GM10266 (cell line): Measurements from ENCODE around the gene DHRS3.
"Not testable (repeated sequence)": the region's sequence is repeated elsewhere in the genome, so short reads cannot be mapped to it uniquely, and the experiment has no call there.

Experiments used
- DNase-seq: peaks from one replicate; pipeline ENCODE4 v3.0.0; 2012; ENCODE audit errors: extremely low spot score
- CTCF ChIP-seq: IDR thresholded peaks from 2 replicates; pipeline ENCODE4 v1.5.1; 2012; ENCODE audit warnings: mild to moderate bottlenecking, low read depth; ENCODE audit not compliant: control insufficient read depth, insufficient read depth; ENCODE audit errors: missing control alignments

The DHRS3 gene

GRCh38 chr1:12531179-12531499 lies 86.9 kb downstream of the DHRS3 start:
- no peak for TF ChIP-seq CTCF

DNA sequence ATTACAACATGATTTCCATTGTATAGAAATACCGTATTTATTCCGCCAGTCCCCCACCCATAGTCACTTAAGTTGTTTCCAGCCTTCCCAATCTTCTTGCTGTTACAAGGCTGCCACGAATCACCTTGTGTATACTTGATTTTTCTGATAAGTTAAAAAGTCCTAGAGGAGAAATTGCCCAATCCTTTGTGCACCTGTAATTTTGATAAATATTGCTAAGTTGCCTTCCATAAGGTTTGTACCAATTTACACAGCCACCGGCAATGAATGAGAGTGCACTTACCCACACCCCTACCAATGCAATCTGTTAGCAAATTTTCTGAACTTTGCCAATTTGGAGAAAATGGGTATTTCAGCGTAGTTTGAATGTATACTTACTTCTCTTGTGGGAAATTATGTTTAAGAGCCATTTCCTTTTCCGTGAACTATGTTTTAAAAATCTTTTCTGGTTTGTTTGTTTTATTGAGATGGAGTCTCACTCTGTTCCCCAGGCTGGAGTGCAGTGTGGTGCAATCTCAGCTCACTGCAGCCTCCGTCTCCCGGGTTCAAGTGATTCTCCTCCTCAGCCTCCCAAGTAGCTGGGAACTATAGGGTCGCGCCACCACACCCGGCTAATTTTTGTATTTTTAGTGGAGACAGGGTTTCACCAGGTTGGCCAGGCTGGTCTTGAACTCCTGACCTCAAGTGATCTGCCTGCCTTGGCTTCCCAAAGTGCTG lies 87.4 kb downstream of the DHRS3 start:
- no peak for DNase-seq
- no peak for TF ChIP-seq CTCF

More at GRCh38 chr1:12531179-12531499, 86.9 kb downstream of the DHRS3 start:
- no peak for DNase-seq

GRCh38 chr1:12529640-12530174 lies 88.3 kb downstream of the DHRS3 start:
- no peak for TF ChIP-seq CTCF
- DNase-seq: no peak

GRCh38 chr1:12528021-12528852 lies 89.8 kb downstream of the DHRS3 start:
- no peak for DNase-seq

DNA sequence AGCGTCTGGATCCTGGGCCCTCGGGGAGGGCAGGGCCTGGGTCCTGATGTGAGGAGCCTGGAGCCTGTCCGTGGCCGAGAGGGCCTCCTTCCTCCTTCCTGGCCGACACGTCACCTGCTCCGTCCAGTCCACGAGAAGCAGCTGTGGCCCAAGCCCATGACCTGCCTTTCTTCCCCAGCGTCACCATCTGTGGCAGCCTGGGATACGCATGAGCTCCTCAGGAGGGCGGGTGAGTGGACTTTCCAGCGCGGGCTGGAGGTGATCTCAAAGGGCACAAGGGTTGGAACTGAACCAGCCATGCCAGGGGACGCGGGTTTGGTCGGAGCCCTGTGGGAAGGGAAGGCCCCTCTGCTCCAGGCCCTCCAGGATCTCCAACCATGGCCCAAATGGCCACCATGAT lies 90.4 kb downstream of the DHRS3 start:
- no peak for TF ChIP-seq CTCF
- DNase-seq: no peak

More at GRCh38 chr1:12528021-12528852, 89.8 kb downstream of the DHRS3 start:
- TF ChIP-seq CTCF: no peak

DNA sequence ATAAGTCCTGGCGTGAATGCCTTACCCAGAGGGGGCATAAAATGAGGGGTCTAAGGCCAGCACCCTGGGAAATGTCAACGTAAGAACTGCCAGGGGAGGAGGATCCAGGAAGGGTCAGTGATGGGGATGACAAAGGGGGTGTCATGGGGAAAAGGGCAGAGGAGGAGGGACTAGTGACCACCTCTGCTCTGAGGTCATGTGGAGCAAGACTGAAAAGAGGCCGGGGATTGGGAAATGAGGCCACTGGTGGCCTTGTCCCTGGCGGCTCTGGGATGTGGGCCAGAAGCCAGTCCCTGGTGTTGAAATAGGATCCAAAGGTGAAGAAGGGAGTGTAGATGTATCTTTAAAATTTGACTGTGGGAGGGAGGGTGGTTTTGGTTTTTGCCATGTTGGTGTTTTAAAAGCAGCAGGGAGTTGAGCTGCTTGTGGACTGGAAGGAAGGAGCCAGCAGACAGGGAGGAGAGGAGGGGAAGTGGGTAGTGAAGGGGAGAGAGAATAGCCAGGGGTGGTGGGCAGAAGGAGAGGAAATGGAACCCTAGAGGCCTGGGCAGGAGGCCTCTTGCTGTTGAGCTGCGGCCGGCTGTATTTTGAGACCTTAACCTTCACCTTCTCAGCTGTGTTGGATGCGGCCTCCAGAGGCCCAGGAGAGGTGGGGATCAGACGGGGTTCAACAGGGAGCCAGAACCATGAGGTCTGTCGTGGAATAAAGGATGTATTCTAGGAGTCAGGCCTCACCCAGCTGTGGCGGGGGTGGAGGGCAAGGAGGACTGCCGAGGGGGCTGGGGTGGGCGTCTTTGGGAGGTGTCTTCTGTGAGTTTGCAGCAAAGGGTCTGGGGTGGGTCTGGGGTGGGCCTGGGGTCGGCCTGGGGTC lies 92.5 kb downstream of the DHRS3 start:
- no peak for TF ChIP-seq CTCF
- DNase-seq: no peak

GRCh38 chr1:12524266-12524665 lies 93.7 kb downstream of the DHRS3 start:
- TF ChIP-seq CTCF: no peak
- no peak for DNase-seq

DNA sequence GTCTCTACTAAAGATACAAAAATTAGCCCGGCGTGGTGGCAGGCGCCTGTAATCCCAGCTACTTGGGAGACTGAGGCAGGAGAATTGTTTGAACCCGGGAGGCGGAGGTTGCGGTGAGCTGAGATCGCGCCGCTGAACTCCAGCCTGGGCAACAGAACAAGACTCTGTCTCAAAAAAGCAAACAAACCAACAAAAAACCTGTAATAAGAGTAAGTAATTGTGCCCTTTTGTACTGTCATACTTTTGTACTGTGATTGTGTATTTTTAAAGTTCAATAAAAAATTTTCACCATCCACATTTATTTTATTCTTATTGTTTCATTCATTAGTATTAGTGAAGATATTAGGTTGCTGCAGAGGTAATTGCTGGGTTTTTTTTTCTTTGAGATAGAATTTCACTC lies 95.2 kb downstream of the DHRS3 start:
- not testable (repeated sequence) for DNase-seq
